HepG2 (cell line): ENCODE data around the gene GPS2. TPM values are rescaled to one million over a fixed set of nuclear protein-coding genes. Genes with fewer than 3 reads are reported as not detected.

Experiments used
- FIP1L1 ChIP-seq: fragments of 200-400 bp; formaldehyde crosslinking; IDR thresholded peaks from 2 replicates; pipeline ENCODE4 v1.6.1; 2018; ENCODE audit warnings: low read depth, mild to moderate bottlenecking, low read length, moderate library complexity, borderline replicate concordance; ENCODE audit not compliant: insufficient read depth
- NFYC ChIP-seq: IDR thresholded peaks from 2 replicates; pipeline ENCODE4 v1.6.1; 2016; ENCODE audit warnings: missing genetic modification reagents, missing compliant biosample characterization
- SALL2 ChIP-seq: sonication (generic); formaldehyde crosslinking; IDR thresholded peaks from 2 replicates; pipeline ENCODE4 v1.8.1; 2023; ENCODE audit warnings: mild to moderate bottlenecking, missing genetic modification reagents, inconsistent platforms
- polyA plus RNA-seq, 8 experiments: library from polyadenylated mRNA; depleted of rRNA in 3 of 8; stranded (reverse) in 7 of 8; unstranded in 1 of 8; fragments of >200 nt; fragmentation: Illumina TruSeq in 4 of 8; extraction: Trizol in 4 of 8; gene quantifications; 2 replicates each; pipeline versions ENCODE4 v1.2.1 to v1.2.3, GENCODE V29; 2011 to 2016; ENCODE audit warnings: low read depth in 4 of 8, missing spikeins in 1 of 8, mixed read lengths in 1 of 8; ENCODE audit not compliant: insufficient read depth in 1 of 8
- total RNA-seq, 5 experiments: library from RNA; depleted of rRNA; stranded (reverse); fragments of >200 nt; fragmentation: Illumina TruSeq; extraction: Trizol; gene quantifications; 2 replicates each; pipeline ENCODE4 v1.2.3, GENCODE V29; 2016; ENCODE audit warnings: low read depth in 1 of 5
- TF ChIP-seq, protein P1 (sequence below): sonication (generic); formaldehyde crosslinking; IDR thresholded peaks from 2 replicates; pipeline ENCODE4 v1.5.1; 2020; ENCODE audit warnings: mild to moderate bottlenecking, missing genetic modification reagents, moderate library complexity
- TF ChIP-seq, protein P2 (sequence below): IDR thresholded peaks from 2 replicates; pipeline ENCODE4 v1.6.1; 2012; ENCODE audit warnings: inconsistent platforms

Gene GPS2
- total and polyA plus RNA-seq, 2 of the 13 experiments (the other 11 are each of a cell fraction or from before 2014, with no cell fraction given): 58.0 to 59.4 TPM

DNA sequence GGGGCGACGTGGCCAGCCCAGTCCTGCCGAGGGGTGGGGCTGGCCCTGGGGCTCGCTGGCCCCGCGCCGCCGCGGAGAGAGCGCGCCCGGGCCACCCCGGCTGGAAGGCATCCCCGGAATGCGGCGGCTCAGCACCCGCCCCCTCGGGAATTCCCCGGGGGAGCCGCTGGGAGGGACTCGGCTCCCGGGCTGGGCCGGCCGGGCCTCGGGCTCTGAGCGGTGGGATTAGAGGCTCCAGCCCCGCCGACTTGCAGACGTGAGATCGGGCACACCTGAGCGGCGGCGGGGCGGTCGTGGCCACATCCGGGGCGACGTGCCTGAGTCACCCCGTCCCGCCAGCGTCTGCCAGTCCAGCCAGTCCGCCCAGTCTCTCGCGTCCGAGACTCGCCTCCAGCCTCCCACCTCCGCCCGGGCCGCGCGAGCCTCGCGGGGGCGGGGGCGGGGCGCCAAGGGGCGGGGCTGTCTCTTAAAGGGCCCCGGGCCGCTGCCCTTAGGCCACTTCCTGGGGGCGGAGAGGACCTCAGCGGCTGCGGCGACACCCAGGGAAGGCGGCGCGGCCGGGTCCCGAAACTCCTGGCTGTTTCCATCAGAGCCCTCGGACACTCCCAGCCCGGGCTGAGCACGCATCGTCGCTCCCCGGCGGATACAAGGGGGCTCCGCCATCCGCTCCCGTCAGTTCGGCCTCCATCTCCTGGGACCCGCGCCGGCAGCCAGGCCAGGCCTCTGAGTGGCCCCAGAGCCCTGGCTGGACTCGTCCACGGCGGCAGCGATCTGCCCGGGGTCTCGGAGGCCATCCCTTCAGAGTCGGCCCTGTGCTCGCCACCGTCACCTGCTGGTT, 36.7 kb upstream of the GPS2 start, which contains the start of gene KCTD11 (continued):
- TF ChIP-seq, protein P1, sequence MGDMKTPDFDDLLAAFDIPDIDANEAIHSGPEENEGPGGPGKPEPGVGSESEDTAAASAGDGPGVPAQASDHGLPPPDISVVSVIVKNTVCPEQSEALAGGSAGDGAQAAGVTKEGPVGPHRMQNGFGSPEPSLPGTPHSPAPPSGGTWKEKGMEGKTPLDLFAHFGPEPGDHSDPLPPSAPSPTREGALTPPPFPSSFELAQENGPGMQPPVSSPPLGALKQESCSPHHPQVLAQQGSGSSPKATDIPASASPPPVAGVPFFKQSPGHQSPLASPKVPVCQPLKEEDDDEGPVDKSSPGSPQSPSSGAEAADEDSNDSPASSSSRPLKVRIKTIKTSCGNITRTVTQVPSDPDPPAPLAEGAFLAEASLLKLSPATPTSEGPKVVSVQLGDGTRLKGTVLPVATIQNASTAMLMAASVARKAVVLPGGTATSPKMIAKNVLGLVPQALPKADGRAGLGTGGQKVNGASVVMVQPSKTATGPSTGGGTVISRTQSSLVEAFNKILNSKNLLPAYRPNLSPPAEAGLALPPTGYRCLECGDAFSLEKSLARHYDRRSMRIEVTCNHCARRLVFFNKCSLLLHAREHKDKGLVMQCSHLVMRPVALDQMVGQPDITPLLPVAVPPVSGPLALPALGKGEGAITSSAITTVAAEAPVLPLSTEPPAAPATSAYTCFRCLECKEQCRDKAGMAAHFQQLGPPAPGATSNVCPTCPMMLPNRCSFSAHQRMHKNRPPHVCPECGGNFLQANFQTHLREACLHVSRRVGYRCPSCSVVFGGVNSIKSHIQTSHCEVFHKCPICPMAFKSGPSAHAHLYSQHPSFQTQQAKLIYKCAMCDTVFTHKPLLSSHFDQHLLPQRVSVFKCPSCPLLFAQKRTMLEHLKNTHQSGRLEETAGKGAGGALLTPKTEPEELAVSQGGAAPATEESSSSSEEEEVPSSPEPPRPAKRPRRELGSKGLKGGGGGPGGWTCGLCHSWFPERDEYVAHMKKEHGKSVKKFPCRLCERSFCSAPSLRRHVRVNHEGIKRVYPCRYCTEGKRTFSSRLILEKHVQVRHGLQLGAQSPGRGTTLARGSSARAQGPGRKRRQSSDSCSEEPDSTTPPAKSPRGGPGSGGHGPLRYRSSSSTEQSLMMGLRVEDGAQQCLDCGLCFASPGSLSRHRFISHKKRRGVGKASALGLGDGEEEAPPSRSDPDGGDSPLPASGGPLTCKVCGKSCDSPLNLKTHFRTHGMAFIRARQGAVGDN: peak; percentile 62
- TF ChIP-seq FIP1L1 (no peak), NFYC (CRISPR knock-in tag) (no peak), SALL2 (peak; percentile 74; the same call in 1 of the 2 replicates)
- TF ChIP-seq, protein P2, sequence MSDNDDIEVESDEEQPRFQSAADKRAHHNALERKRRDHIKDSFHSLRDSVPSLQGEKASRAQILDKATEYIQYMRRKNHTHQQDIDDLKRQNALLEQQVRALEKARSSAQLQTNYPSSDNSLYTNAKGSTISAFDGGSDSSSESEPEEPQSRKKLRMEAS: peak; percentile 58
